GM23338 (cell line): ENCODE measurements around the gene CADPS.

Experiments
- POLR2AphosphoS5 ChIP-seq: IDR thresholded peaks from 2 replicates; pipeline ENCODE4 v1.6.1; 2016; ENCODE audit warnings: antibody characterized with exemption, low read depth
- STAT1 ChIP-seq: IDR thresholded peaks from one replicate; pipeline ENCODE4 v1.6.1; 2016; ENCODE audit warnings: antibody characterized with exemption; ENCODE audit not compliant: unreplicated experiment

- TF ChIP-seq POLR2AphosphoS5 (no peak), STAT1 (no peak)
These were observed 286.1 kb downstream of the CADPS start for GRCh38 chr3:62589078-62589477.
